Daoy (cell line): ENCODE measurements around the gene AKNA. TPM values are rescaled to one million over a fixed set of nuclear protein-coding genes. Genes with fewer than 3 reads are reported as not detected.

ENCODE experiments used
- DNase-seq: peaks from one replicate; pipeline ENCODE4 v3.0.0-alpha.2; 2015; ENCODE audit warnings: low read depth
- total RNA-seq: library from RNA; depleted of rRNA; stranded (reverse); fragments of >200 nt; shearing (Covaris generic); gene quantifications from 2 replicates; pipeline ENCODE4 v1.2.3, GENCODE V29; 2014

Gene AKNA
- total RNA-seq, 1 experiment from 2014 or later, result 1.5 TPM

DNA sequence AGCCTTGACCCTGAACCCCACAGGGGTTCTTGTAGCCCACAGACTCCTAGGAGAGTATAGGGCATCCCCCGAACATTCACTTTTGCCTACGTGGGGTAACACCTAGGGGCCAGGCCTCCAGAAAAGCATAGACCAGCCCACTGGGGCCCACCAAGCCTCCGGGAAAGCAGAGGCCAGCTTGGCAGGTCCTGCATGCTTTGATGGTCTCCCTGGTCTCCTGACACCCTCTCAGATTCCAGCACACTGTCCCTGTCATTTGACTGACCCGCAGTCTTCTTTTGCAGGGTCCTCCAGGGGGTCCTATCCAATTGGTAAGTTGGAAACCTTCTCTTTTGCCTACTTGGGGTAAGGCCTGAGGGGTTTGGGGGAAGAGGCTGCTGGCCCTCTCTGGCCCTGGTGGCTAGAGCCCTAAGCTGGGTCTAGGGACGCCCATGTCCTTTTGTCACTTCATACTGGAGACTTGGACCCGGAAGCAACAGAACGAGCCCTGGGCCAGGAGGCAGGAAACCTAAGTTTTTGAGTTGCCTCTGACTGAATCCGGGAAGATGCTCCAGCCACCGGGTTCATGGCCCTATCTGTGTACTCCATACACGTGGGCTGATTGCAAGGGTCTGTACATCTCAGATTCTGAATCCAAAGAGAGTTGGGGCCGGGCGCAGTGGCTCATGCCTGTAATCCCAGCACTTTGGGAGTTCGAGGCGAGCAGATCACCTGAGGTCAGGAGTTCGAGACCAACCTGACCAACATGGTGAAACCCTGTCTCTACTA, 85.8 kb downstream of the AKNA start:
- no peak for DNase-seq

DNA sequence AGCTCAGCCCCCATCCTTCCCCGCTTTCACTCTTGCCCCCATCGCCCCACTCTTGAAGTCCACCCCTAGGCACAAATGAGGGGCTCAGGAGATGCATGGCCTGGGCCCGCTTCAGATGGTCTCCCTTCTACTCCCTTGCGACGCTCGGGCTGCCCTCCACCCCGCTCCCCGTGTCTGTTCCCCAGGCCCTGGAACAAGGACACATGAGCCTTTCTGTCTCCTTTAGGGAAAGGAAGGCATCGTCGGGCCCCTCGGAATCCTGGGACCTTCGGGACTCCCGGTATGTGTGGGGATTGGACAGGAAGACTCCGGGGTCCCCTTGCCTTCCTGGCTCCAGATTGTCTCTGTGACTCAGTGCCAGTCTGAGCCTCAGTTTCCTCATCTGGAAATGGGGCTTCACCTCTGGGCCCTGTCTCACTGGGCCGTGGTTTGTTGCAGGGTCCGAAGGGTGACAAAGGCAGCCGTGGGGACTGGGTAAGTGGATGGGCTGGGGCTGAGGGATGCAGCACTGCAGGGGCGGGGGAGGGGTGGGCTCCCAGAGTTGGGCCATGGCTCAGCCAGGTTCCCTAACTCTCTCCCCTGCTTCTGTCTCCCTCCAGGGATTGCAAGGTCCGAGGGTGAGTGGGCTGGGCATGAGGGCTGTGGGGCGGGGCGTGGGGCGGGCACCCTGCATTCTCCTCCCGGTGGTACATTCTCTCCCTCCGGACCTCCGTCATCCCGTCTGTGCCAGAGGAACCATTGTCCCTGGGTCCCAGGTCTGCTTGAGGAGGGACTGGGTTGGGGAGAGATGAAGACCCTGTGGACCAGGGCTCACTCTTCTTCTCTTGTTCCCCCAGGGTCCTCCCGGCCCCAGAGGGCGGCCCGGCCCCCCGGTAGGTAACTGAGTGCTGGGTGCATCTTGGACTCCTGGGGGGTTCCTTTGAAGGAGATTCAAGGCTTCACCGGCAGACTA, 86.7 kb downstream of the AKNA start:
- no peak for DNase-seq

DNA sequence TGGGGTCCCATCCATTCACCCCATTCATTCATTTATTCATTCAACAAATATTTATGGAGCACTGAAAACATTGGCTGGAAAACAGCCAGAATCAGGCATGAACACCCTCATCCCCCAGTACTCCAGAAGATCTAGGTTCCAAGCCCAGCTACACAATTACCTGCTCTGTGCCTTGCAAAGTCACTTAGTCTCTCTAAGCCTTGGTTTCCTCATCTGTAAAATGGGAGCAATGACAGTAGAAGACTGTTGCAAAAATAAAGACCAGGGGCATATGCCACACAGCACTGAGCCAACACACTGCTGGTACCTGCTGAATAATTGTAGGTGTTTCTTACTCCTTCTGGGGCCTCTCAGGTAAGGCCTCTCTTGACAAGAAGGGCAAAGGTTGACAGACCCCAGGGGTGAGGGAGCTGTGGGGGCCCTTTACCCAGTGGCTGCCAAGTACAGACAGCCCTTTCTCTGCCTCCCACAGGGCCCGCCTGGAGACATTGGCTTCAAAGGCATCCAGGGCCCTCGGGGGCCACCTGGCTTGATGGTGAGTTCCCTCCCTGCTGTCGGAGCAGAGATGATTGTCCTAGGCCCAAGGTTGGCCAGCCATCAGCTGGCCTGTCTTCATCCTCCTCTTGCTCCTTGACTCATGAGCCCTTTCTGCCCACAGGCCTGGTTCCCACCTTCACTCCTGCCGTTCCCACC, 87.5 kb downstream of the AKNA start:
- DNase-seq, result no peak

DNA sequence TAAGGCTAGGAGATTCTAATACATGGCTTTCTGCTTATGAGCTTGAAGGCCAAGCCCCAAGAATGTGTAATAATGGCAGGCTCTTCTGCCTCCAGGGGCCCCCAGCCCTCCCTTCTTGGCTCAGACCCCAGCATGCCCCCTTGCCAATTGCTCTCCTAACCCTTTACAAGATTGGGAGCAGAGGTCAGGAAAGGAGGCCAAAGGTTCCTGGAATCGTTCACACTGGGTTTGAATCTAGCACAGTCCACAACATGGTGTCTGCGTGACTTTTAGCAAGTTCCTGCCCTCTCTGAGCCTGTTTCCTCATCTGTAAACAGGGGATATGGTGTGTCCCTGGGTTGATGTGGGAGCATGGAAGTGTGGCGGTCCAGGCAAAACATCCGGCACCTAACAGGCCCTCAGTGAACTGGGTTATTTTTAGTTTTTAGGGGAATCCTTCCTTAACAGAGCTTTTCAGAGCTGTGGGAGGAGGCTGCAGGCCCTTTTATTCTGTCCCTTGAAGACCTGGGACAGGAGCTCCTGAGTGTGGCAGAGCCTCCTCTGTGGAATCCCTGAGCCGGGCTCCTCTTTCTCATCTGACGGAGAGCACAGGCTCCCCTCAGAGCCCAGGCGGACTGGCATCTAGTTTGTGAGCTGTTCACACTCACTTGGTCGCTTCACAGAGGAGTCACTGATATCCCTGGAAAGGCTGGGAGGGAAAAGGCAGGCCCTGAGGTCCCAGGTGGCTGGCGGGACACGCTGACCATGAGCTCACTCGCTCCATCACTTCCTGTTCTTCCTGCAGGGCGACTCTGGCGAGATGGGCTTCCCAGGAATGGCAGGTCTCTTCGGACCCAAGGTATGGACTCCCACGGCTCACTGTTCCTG, 88.3 kb downstream of the AKNA start:
- DNase-seq, result no peak

DNA sequence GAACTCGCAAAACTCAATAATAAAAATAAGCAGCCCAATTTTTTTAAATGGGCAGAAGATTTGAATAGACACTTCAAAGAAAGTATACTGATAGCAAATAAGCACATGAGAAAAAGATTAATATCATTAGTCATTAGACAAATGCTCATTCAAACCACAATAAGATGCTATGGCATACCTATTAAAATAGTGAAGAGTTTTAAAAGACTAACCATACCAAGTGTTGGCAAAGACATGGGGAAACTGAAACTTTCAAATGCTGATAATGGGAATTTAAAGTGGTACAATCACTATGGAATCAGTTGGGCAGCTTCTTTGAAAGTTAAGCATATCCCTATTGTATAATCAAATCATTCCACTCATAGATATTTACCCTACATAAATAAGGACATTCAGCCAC, 91.4 kb downstream of the AKNA start:
- no peak for DNase-seq

DNA sequence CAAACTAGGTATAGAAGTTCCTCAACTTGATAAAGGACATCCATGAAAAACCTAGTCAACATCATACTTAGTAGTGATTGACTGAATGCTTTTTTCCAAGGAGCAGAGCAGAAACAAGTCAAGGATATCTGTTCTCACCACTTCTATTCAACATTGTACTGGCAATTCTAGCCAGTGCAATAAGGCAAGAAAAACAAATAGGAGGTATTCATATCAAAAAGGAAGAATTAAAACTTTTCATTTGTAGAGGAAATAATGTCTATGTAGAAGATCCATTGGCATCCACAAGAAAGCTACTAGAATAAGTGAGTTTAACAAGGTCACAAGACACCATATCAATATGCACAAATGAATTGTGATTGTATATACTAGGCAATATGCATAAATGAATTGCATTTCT, 93.1 kb downstream of the AKNA start:
- DNase-seq, result no peak

DNA sequence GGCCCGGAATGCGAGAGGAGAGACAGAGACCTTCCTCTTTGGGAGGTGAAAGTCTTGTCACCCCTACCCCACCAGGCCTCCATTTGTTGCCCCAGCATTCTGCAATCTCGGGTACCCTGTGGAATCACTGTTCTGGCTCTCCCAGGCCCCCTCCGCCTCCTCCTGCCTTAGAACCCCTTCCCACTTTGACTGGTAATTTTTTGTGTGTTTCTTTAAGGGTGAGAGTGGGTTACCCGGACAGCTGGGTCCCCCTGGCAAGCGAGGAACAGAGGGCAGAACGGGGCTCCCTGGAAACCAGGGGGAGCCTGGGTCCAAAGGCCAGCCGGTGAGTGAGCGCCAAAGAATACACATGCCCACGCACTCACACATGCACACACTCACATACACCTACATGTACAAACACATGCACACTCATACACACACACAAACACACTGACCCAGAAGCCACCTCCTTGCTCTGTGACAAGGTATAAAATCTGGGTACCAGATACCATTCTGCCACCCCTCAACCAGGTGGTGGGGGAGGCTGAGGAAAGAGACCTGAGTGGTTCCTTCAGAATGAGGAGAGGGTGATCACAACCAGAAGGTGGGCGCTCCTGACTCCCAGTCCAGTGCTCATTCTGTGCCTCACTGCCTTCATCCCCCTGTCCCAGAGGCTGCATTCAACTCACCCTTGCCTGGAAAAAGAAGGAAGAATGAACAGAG, 95.7 kb downstream of the AKNA start:
- no peak for DNase-seq

DNA sequence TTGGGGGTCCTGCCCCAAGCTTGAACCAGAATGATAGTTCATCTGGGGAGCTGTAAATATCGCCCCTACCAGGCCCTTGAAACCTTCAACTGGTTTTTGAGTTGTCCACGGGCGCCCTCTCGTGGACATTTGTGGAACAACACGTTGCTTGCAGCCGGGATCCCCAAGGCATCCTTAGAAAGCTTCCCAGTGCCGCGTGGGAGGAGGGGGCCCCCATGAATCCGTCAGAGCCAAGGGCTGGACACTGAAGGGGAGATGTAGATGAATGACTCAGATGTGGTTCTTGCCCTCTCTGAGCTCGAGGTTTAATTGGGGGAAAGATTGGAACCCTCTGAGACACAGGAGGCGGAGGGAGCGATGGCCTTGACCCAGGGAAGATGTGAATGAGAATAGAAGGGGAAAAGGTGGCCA, 96.7 kb downstream of the AKNA start:
- DNase-seq, result peak; percentile 77

DNA sequence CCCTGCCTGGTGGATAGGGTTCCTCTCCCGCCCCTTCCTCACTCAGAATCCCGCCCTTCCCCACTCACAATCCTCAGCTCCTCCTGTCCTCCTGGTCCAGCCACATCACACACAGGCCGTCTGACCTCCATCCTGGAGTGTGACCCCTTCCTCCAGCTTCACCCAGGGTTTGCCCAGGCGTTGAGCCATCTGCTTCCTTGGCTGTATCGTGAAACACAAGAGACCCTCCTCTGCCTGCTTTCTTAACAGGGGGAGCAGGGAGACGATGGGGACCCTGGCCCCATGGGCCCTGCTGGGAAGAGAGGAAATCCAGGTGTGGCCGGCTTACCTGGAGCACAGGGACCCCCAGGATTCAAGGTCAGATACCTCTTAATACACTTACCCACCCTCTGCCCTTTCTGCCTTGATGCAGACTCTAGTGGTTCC, 97.2 kb downstream of the AKNA start:
- no peak for DNase-seq

DNA sequence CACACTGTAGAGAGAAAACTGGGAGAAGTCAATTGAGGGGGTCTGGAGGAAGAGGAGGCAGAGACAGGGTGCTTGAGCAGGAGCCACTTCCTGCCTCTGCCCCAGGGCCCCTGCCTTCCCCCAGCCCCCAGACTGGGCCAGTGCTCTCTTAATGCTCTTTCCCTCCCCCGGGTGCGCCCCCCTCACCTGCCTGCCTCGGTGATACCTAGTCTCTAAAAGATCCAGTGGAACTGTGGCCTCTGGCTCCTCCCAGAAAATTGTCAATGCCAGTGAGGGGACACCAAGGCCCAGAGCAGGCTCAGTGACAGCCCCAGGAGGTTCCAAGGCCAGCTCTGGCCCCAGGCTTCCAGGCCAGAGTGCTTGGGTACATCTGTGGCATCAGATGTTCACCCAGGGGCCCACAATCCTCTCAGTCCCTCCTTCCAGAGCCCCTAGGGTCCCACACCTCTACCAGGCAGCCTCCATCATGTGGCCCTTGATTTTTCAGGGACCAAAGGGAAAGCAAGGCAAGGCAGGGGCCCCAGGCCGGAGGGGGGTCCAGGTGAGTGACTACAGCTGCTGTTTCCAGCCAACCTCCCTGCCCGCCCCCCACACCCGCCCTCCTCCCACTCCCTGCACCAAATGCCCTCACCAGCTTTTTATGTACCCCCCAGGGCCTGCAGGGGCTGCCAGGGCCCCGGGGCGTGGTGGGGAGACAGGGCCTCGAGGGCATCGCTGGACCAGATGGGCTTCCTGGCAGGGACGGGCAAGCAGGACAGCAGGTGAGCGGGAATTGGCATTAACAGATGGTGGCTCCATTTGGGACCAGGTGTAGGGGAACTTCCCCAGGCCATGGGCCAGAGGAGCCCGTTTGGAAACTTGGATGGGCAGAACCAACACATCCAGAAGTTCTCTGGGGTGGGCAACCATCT, 98.0 kb downstream of the AKNA start:
- DNase-seq, result no peak

DNA sequence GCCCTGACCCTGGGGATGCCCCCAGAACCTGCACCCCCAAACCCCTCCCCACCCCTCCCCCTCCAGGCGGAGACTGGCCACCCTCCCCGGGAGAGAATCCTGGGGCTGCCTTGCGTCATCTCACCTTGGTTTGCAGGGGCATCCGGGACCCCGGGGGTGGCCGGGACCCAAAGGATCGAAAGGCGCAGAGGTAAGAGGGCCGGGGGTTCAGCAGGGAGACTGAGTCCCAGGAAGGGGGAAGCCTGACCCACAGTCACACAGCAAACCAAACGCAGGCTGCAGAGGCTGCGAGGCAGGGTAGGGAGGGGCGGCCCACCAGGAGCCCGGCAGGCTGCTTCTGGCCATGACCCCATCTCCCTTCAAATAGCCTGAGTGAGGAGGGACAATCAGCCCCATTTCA, 98.7 kb downstream of the AKNA start:
- no peak for DNase-seq

DNA sequence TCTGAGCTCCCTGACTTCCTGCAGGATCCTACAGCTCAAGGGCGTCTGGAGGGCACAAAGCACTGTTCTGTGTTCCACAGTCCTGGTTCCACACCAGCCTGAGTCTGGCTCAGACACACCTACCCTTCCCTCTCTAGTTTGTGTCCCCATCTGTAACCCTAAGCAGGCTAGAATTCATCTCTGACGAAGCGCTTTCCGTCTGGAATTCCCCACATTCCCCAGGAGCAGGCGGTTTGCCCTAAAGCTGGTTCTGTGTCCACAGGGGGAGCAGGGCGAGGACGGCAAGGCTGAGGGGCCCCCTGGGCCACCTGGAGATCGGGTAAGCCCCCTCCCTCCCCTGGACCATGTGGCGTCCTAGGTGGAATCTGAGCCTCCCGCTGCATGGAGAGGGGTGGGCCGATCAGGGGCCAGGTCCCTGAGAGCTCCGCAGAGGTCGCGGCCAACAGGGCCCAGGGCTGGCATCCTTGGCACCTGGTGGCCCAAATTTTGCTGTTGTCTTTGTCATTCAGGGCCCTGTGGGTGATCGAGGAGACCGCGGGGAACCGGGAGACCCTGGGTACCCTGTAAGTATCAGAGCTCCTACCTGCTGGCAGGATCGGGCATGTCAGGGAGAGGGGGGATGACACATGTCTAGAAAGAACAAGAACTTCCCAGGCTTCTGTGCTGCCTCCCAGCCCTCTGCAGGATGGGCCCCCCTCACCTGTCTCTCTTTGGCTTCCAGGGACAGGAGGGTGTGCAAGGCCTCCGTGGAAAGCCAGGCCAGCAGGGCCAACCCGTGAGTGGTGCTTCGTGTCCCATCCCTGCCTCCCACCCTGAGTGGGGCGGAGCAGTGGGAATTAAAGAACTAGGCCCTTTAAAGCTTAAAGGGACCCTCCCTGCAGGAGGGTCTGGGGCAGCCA, 99.3 kb downstream of the AKNA start:
- DNase-seq, result peak; percentile 89

DNA sequence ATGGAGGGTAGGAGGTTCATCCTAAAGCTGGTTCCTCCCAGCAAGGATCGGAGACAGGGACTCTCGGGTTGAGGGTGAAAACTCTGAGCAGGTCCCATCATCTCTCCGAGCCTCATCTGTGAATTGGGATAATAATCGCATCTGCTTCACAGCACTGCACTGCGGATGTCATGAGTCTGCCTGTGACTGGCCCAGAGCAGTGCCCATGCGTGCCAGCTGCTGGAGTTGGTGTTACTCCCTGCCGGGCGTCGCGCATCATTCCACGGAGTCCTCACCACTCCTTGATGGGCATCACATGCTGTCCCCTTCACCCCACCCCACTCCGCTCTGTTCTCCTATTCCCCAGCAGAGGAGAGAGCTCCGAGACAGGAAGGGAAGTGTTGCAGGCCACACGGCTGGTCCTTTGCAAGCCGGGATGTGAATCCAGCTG, 100.0 kb downstream of the AKNA start:
- DNase-seq, result no peak

DNA sequence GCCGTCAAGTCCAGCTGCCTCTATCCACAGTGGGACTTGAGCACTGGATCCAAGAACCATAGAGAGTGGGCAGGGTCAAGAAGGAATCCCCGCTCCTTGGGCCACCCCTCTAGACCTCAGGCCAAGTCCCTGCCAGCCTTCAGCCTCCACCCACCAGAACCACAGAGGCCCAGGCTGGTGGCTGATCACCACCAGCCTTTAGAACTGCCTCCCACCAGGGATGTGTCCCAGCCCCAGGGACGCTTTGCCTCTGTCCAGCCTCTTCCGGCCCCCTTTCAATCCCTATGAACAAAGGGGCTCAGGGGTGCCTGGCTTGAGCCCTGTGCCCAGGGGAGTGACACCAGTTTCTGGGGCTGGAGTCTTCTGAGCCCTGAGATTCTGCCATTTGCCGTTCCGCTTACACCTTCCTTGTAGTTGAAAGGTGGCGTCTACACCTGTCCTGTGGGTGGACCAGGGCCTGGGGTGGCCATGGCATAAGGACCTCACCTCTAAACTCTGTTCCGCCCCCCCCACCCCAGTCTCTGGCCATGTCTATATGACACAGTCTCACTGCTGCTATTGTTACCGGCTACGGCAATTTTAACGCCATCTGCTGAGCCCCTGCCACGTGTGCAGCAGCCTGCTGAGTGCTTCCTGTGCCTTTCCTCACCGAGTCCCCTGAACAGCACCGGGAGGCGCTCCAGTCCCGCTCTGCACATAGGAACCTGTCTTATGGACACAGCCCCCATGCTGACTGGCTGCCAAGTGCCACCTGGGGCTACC, 100.6 kb downstream of the AKNA start:
- peak; percentile 25 for DNase-seq

DNA sequence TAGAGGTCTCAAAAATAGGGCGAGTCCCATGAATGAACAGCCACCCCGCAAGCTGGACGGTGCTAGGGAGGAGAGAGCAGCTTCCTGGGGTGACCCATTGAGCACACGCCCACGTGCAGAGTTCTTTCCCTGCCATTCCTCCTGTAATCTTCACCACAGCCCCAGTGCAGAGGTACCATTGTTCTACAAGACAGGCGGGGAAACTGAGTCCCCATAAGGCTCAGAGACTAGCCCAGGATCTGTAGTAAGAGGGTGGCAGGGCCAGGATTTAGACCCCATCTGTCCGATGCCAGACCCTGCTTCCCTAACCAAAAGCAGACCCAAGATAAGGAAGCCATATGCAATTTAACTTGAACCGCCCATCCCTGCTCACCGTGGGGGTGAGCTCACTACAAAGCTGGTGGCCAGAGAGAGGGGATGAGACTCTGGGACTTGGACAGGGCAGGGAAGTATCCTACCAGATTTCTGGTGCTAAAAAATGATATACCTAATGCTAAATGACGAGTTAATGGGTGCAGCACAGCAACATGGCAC, 101.6 kb downstream of the AKNA start:
- DNase-seq, result peak; percentile 7

DNA sequence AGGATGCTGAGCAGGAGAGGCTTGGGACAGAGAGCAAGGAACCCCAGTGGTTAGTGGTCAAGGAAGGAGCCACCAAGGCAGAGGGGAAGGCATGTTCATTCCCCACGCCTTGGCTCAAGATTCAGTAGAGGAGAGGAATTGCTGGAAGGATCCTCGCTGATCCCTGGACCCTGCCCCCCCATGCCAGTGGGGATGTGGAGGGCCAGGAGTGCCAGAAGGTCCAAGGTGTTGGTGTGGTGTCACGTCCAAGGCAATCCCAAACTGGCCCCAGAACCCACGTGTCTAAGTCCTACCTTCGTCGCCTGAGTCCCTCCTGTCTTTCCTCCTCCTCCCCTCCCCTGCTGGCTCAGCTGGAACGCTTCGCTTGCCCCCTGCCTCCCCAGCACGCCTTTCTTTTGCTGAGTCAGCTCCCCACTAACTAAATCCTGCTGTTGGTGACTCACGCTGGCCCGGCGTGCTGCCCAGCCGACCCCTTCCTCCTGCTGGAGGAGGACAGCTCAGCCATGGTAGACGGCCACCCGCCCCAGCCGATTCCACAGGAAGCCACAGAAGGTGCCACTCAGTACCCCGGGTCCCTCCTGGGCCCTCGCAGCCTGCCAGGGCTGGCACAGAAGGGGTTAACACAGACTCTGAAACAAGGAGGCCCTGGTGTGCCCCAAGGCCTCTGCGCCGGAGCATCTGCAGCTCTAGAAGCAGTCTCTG, 102.5 kb downstream of the AKNA start:
- peak; percentile 95 for DNase-seq
